ENCODE results near the gene KLHL25. TPM values are rescaled to one million over a fixed set of nuclear protein-coding genes. Genes with fewer than 3 reads are reported as not detected.
"Not testable (repeated sequence)": the region's sequence is repeated elsewhere in the genome, so short reads cannot be mapped to it uniquely, and the experiment has no call there.

Gene KLHL25
- total and polyA plus RNA-seq, 2 of the 8 experiments (the other 6 are each of a cell fraction or from before 2014, with no cell fraction given) = 16.5 to 22.0 TPM

GRCh38 chr15:85802617-85803016 lies 7.9 kb upstream of the KLHL25 start:
- POLR2A ChIA-PET (ENCODE audit: partially characterized antibody); FAIRE-seq; H3K56ac ChIP-seq (replicated peaks; ENCODE audit: insufficient read length, low read depth, low read length); DNase-seq (ENCODE audit: low read depth in 1 of 2, low spot score in 2 of 2); H3K23ac ChIP-seq (ENCODE audit: insufficient read length); H3K18ac ChIP-seq (ENCODE audit: extremely low read depth, low read length); H3K79me1 ChIP-seq (ENCODE audit: low read depth, low read length); H3K9me3 ChIP-seq (ENCODE audit: insufficient read depth in 2 of 2, low read depth in 1 of 2, low read length in 1 of 2); H2BK5ac ChIP-seq (ENCODE audit: low read depth, low read length); H3K23me2 ChIP-seq (ENCODE audit: low read depth, low read length); H3K27ac ChIP-seq (ENCODE audit: low read depth, low read length); H4K8ac ChIP-seq (ENCODE audit: extremely low read depth, insufficient read depth, low read length); H2AK5ac ChIP-seq (ENCODE audit: low read depth, low read length); H3K27me3 ChIP-seq (replicated peaks in 1 of 4; ENCODE audit: control insufficient read depth in 3 of 4, extremely low read depth in 1 of 4, insufficient read depth in 3 of 4, low read length in 3 of 4); H3K4ac ChIP-seq (replicated peaks; ENCODE audit: insufficient read length, low read depth, low read length); H3K14ac ChIP-seq (ENCODE audit: insufficient read length); H3K4me3 ChIP-seq (ENCODE audit: extremely low read depth in 1 of 4, insufficient read depth in 2 of 4, low read depth in 3 of 4, low read length in 4 of 4); H2BK12ac ChIP-seq (ENCODE audit: low read depth, low read length); H2AFZ ChIP-seq (ENCODE audit: low read length); H3K79me2 ChIP-seq (ENCODE audit: control insufficient read depth in 1 of 2, insufficient read depth in 2 of 2, low read length in 2 of 2); H4K20me1 ChIP-seq (replicated peaks in 1 of 2; ENCODE audit: control insufficient read depth in 1 of 2, insufficient read depth in 2 of 2, low read length in 2 of 2); H2BK15ac ChIP-seq (ENCODE audit: low read length); H3K36me3 ChIP-seq (ENCODE audit: control insufficient read depth in 2 of 4, insufficient read depth in 4 of 4, low read length in 3 of 4); H4K91ac ChIP-seq (replicated peaks; ENCODE audit: insufficient read length, low read length); H3K4me1 ChIP-seq (replicated peaks in 1 of 4; ENCODE audit: control insufficient read depth in 3 of 4, insufficient read depth in 4 of 4, low read length in 3 of 4); H2BK120ac ChIP-seq (replicated peaks; ENCODE audit: low read depth, low read length); H3K9ac ChIP-seq (replicated peaks in 1 of 4; ENCODE audit: extremely low read depth in 1 of 4, low read depth in 3 of 4, low read length in 3 of 4); H4K5ac ChIP-seq (ENCODE audit: insufficient read length, low read depth, low read length); H3K4me2 ChIP-seq (ENCODE audit: insufficient read depth in 1 of 2, low read depth in 2 of 2, low read length in 2 of 2); H2BK20ac ChIP-seq (ENCODE audit: low read length): not testable (repeated sequence)
- TF ChIP-seq CTCF (IDR thresholded peaks at IDR 0.05; ENCODE audit: control extremely low read depth in 1 of 3, insufficient read depth in 1 of 3, low read depth in 1 of 3, low read length in 3 of 3) = peak; percentile 29 to 38 (median 38)
- TF ChIP-seq RAD21 (IDR thresholded peaks at IDR 0.05 in 1 of 2, conservative IDR thresholded peaks at IDR 0.05 in 1 of 2; ENCODE audit: low read depth in 2 of 2, low read length in 2 of 2) = peak in 1 of 2 experiments; percentile 20; a peak in 1 of 4 replicates
- TF ChIP-seq E2F6 (IDR thresholded peaks at IDR 0.05) = peak; percentile 67
- TF ChIP-seq MAX (IDR thresholded peaks at IDR 0.05) = 0 out of 2 replicates have a peak, but pooled peaks have one; percentile 25
- CTCF ChIA-PET (ENCODE audit: partially characterized antibody) = interaction anchor here (0.9 to 6.8 kb wide), 9 partner anchors 13 to 73 kb away, joined by 3 to 34 read pairs (median 4); no protein-coding TSS in a partner anchor
- 85% methylated on average over 9 of the region's 9 CpGs; no CpG with 5 or more reads in 1 of the 2 experiments for WGBS, 2 experiments (ENCODE audit: extremely low coverage in 1 of 2, insufficient coverage in 1 of 2, insufficient read length in 1 of 2, insufficient replicate concordance in 2 of 2, low coverage in 1 of 2, low lambda C conversion rate in 2 of 2, missing lambda C conversion rate in 1 of 2)
